Activated T-cell treated with anti-CD3 and anti-CD28 coated beads, Interleukin-2, amount 50 U/mL, for 24 hours (primary cell): ENCODE data around the gene SNRPB2.

Source experiments
- DNase-seq: peaks from one replicate; pipeline ENCODE4 v3.0.0-alpha.2; 2020
- H3K27ac Mint-ChIP-seq: 2 replicates; pipeline ENCODE4 v1.8.0; 2020; ENCODE audit warnings: mild to moderate bottlenecking, mixed read lengths
- H3K27me3 Mint-ChIP-seq: 2 replicates; pipeline ENCODE4 v1.8.0; 2020; ENCODE audit warnings: mixed read lengths
- H3K36me3 Mint-ChIP-seq: 2 replicates; pipeline ENCODE4 v1.8.0; 2020; ENCODE audit warnings: low read depth, mixed read lengths
- H3K4me1 Mint-ChIP-seq: 2 replicates; pipeline ENCODE4 v1.8.0; 2020; ENCODE audit warnings: low read depth, mixed read lengths
- H3K4me3 Mint-ChIP-seq: 2 replicates; pipeline ENCODE4 v1.8.0; 2020; ENCODE audit warnings: mild to moderate bottlenecking, moderate library complexity, mixed read lengths
- H3K9me3 Mint-ChIP-seq: 2 replicates; pipeline ENCODE4 v1.8.0; 2020; ENCODE audit warnings: mixed read lengths

Gene SNRPB2

GRCh38 chr20:16729565-16730460 is at the start of gene SNRPB2:
SNRPB2 (plus strand) TSS chr20:16730026; CDS start chr20:16731703, 1,677 bp downstream.
- H3K4me3 Mint-ChIP-seq = peak within 1 kb of the TSS; percentile 100
- H3K27me3 Mint-ChIP-seq = peaks cover 23% of the 10 kb centered on the region
- H3K27ac Mint-ChIP-seq = peak within 1 kb of the TSS; percentile 100
- peak; percentile 90 for DNase-seq
- peaks cover 49% of the 10 kb centered on the region for H3K4me1 Mint-ChIP-seq
- peaks cover 6% of the 10 kb centered on the region for H3K9me3 Mint-ChIP-seq
- H3K36me3 Mint-ChIP-seq = peaks cover 57% of the 10 kb centered on the region

- no peak for DNase-seq
- H3K9me3 Mint-ChIP-seq = no peaks in the 10 kb centered on the region
- no peak overlapping the region for H3K4me3 Mint-ChIP-seq
- no peaks in the 10 kb centered on the region for H3K36me3 Mint-ChIP-seq
- H3K4me1 Mint-ChIP-seq = no peaks in the 10 kb centered on the region
- no peak overlapping the region for H3K27ac Mint-ChIP-seq
- H3K27me3 Mint-ChIP-seq = peaks cover 11% of the 10 kb centered on the region
Measured at GRCh38 chr20:16684416-16684815, 45.4 kb upstream of the SNRPB2 start.

- no peak for DNase-seq
Measured at GRCh38 chr20:16689906-16690305, 39.9 kb upstream of the SNRPB2 start.

GRCh38 chr20:16691381-16691780 is 38.4 kb upstream of the SNRPB2 start:
- Mint-ChIP-seq H3K27me3 (peaks cover 14% of the 10 kb centered on the region), H3K36me3 (no peaks in the 10 kb centered on the region), H3K4me3 (no peak overlapping the region), H3K9me3 (no peaks in the 10 kb centered on the region), H3K27ac (no peak overlapping the region), H3K4me1 (peaks cover 6% of the 10 kb centered on the region)
- DNase-seq = no peak

More at GRCh38 chr20:16689906-16690305, 39.9 kb upstream of the SNRPB2 start:
- peaks cover 17% of the 10 kb centered on the region for H3K27me3 Mint-ChIP-seq
- peaks cover 6% of the 10 kb centered on the region for H3K4me1 Mint-ChIP-seq
- H3K4me3 Mint-ChIP-seq = no peak overlapping the region
- no peaks in the 10 kb centered on the region for H3K36me3 Mint-ChIP-seq
- H3K9me3 Mint-ChIP-seq = no peaks in the 10 kb centered on the region
- no peak overlapping the region for H3K27ac Mint-ChIP-seq

- no peaks in the 10 kb centered on the region for H3K36me3 Mint-ChIP-seq
- H3K4me1 Mint-ChIP-seq = peaks cover 6% of the 10 kb centered on the region
- no peaks in the 10 kb centered on the region for H3K9me3 Mint-ChIP-seq
- peaks cover 17% of the 10 kb centered on the region for H3K27me3 Mint-ChIP-seq
- DNase-seq = no peak
- no peak overlapping the region for H3K4me3 Mint-ChIP-seq
- no peak overlapping the region for H3K27ac Mint-ChIP-seq
Measured at GRCh38 chr20:16692009-16692408, 37.8 kb upstream of the SNRPB2 start.

GRCh38 chr20:16692442-16692841 is 37.4 kb upstream of the SNRPB2 start:
- DNase-seq = no peak
- Mint-ChIP-seq H3K36me3 (no peaks in the 10 kb centered on the region), H3K27me3 (peaks cover 19% of the 10 kb centered on the region), H3K4me1 (peaks cover 6% of the 10 kb centered on the region), H3K4me3 (no peak overlapping the region), H3K9me3 (no peaks in the 10 kb centered on the region), H3K27ac (no peak overlapping the region)

GRCh38 chr20:16693278-16693677 is 36.5 kb upstream of the SNRPB2 start:
- Mint-ChIP-seq H3K36me3 (no peaks in the 10 kb centered on the region), H3K9me3 (no peaks in the 10 kb centered on the region), H3K27ac (no peak overlapping the region), H3K4me3 (no peak overlapping the region), H3K4me1 (peaks cover 6% of the 10 kb centered on the region), H3K27me3 (peaks cover 20% of the 10 kb centered on the region)
- no peak for DNase-seq

GRCh38 chr20:16694161-16694560 is 35.7 kb upstream of the SNRPB2 start:
- Mint-ChIP-seq H3K4me3 (no peak overlapping the region), H3K27ac (no peak overlapping the region), H3K9me3 (no peaks in the 10 kb centered on the region), H3K27me3 (peaks cover 17% of the 10 kb centered on the region), H3K4me1 (peaks cover 6% of the 10 kb centered on the region), H3K36me3 (no peaks in the 10 kb centered on the region)
- DNase-seq = no peak

GRCh38 chr20:16695628-16696027 is 34.2 kb upstream of the SNRPB2 start:
- H3K27me3 Mint-ChIP-seq = peaks cover 10% of the 10 kb centered on the region
- no peaks in the 10 kb centered on the region for H3K36me3 Mint-ChIP-seq
- H3K27ac Mint-ChIP-seq = no peak overlapping the region
- no peaks in the 10 kb centered on the region for H3K9me3 Mint-ChIP-seq
- H3K4me3 Mint-ChIP-seq = no peak overlapping the region
- H3K4me1 Mint-ChIP-seq = peaks cover 6% of the 10 kb centered on the region
- no peak for DNase-seq

GRCh38 chr20:16699293-16699692 is 30.5 kb upstream of the SNRPB2 start:
- no peaks in the 10 kb centered on the region for H3K9me3 Mint-ChIP-seq
- H3K4me1 Mint-ChIP-seq = no peaks in the 10 kb centered on the region
- peaks cover 10% of the 10 kb centered on the region for H3K27me3 Mint-ChIP-seq
- no peak overlapping the region for H3K4me3 Mint-ChIP-seq
- no peak overlapping the region for H3K27ac Mint-ChIP-seq
- DNase-seq = no peak
- H3K36me3 Mint-ChIP-seq = no peaks in the 10 kb centered on the region

GRCh38 chr20:16701296-16701695 is 28.5 kb upstream of the SNRPB2 start:
- Mint-ChIP-seq H3K36me3 (no peaks in the 10 kb centered on the region), H3K9me3 (no peaks in the 10 kb centered on the region), H3K4me3 (no peak overlapping the region), H3K27ac (no peak overlapping the region), H3K27me3 (peaks cover 13% of the 10 kb centered on the region), H3K4me1 (no peaks in the 10 kb centered on the region)
- no peak for DNase-seq

- peaks cover 12% of the 10 kb centered on the region for H3K4me1 Mint-ChIP-seq
- no peak overlapping the region for H3K4me3 Mint-ChIP-seq
- H3K27me3 Mint-ChIP-seq = peaks cover 3% of the 10 kb centered on the region
- H3K27ac Mint-ChIP-seq = no peak overlapping the region
- DNase-seq = no peak
- H3K36me3 Mint-ChIP-seq = no peaks in the 10 kb centered on the region
- H3K9me3 Mint-ChIP-seq = no peaks in the 10 kb centered on the region
Measured at GRCh38 chr20:16703570-16703969, 26.3 kb upstream of the SNRPB2 start.

- DNase-seq = no peak
- no peak overlapping the region for H3K27ac Mint-ChIP-seq
- peaks cover 30% of the 10 kb centered on the region for H3K4me1 Mint-ChIP-seq
- H3K9me3 Mint-ChIP-seq = no peaks in the 10 kb centered on the region
- peaks cover 5% of the 10 kb centered on the region for H3K27me3 Mint-ChIP-seq
- H3K36me3 Mint-ChIP-seq = no peaks in the 10 kb centered on the region
- no peak overlapping the region for H3K4me3 Mint-ChIP-seq
Measured at GRCh38 chr20:16707674-16708073, 22.2 kb upstream of the SNRPB2 start.

- no peak for DNase-seq
- Mint-ChIP-seq H3K27ac (no peak overlapping the region), H3K4me1 (peaks cover 30% of the 10 kb centered on the region), H3K4me3 (no peak overlapping the region), H3K9me3 (no peaks in the 10 kb centered on the region), H3K36me3 (no peaks in the 10 kb centered on the region), H3K27me3 (peaks cover 5% of the 10 kb centered on the region)
Measured at GRCh38 chr20:16708602-16709001, 21.2 kb upstream of the SNRPB2 start.

GRCh38 chr20:16709017-16709416 is 20.8 kb upstream of the SNRPB2 start:
- Mint-ChIP-seq H3K27me3 (peaks cover 5% of the 10 kb centered on the region), H3K9me3 (no peaks in the 10 kb centered on the region)

More at GRCh38 chr20:16709017-16709416, 20.8 kb upstream of the SNRPB2 start:
- Mint-ChIP-seq H3K36me3 (no peaks in the 10 kb centered on the region), H3K27ac (no peak overlapping the region), H3K4me1 (peaks cover 30% of the 10 kb centered on the region), H3K4me3 (no peak overlapping the region)
- DNase-seq = no peak
